K562 (cell line): Measurements from ENCODE around the gene FMNL3. TPM values are rescaled to one million over a fixed set of nuclear protein-coding genes. Genes with fewer than 3 reads are reported as not detected.

Experiments
- HSF4 ChIP-seq: fragments of 250-450 bp; sonication (Bioruptor Pico); IDR thresholded peaks from 2 replicates; pipeline ENCODE4 v2.1.2; 2022; ENCODE audit warnings: mild to moderate bottlenecking, moderate library complexity, borderline replicate concordance
- IRF2 ChIP-seq: sonication (generic); formaldehyde crosslinking; IDR thresholded peaks from 2 replicates; pipeline ENCODE4 v1.8.1; 2022; ENCODE audit warnings: mild to moderate bottlenecking, missing genetic modification reagents
- MTA1 ChIP-seq: fragments of 450-650 bp; IDR thresholded peaks from 2 replicates; pipeline ENCODE4 v1.6.1; 2017; ENCODE audit warnings: borderline replicate concordance
- SAFB2 ChIP-seq: fragments of 200-400 bp; formaldehyde crosslinking; IDR thresholded peaks from 2 replicates; pipeline ENCODE4 v1.6.1; 2018; ENCODE audit warnings: borderline replicate concordance, low read length, low read depth, moderate library complexity; ENCODE audit not compliant: severe bottlenecking
- ZBED1 ChIP-seq: IDR thresholded peaks from 2 replicates; pipeline ENCODE4 v1.6.1; 2014
- ZKSCAN1 ChIP-seq: fragments of 150-350 bp; IDR thresholded peaks from 2 replicates; pipeline ENCODE4 v1.6.1; 2016; ENCODE audit warnings: low read depth, low read length
- polyA plus RNA-seq, 8 experiments: library from polyadenylated mRNA; depleted of rRNA in 4 of 8; stranded (reverse) in 5 of 8; unstranded in 3 of 8; fragments of >200 nt; fragmentation: Nextera tagmentation in 2 of 8; fragmentation: Illumina TruSeq in 1 of 8; extraction: Ambion mirVana in 2 of 8; extraction: Trizol in 1 of 8; gene quantifications; 2 replicates each; pipeline versions ENCODE4 v1.2.1 to v1.2.3, GENCODE V29; 2011 to 2014; ENCODE audit warnings: inconsistent platforms in 1 of 8, missing spikeins in 1 of 8
- total RNA-seq, 7 experiments: library from RNA; depleted of rRNA in 6 of 7; stranded (reverse); fragments of >200 nt in 6 of 7; fragmentation: Illumina TruSeq in 2 of 7; extraction: Trizol in 2 of 7; gene quantifications; 2 replicates each; pipeline versions ENCODE4 v1.2.1 to v1.2.3, GENCODE V29; 2011 to 2021; ENCODE audit warnings: low replicate concordance in 1 of 7
- TF ChIP-seq, protein P1 (sequence below): fragments of 250-450 bp; sonication (Bioruptor Pico); IDR thresholded peaks from 2 replicates; pipeline ENCODE4 v1.4.0; 2020; ENCODE audit warnings: borderline replicate concordance
- TF ChIP-seq, protein P2 (sequence below): sonication (generic); formaldehyde crosslinking; IDR thresholded peaks from 2 replicates; pipeline ENCODE4 v1.8.1; 2023; ENCODE audit warnings: mild to moderate bottlenecking, missing genetic modification reagents, moderate library complexity
- TF ChIP-seq, protein P3 (sequence below), 3 experiments: fragments of 200-800 bp in 1 of 3; fragments of 250-450 bp in 1 of 3; fragments of 450-650 bp in 1 of 3; sonication (Bioruptor Pico) in 1 of 3; sonication (Bioruptor generic) in 1 of 3; formaldehyde crosslinking in 1 of 3; IDR thresholded peaks; 2 replicates each; pipeline versions ENCODE4 v1.6.1 to v1.8.0; 2016 to 2022; ENCODE audit warnings: mild to moderate bottlenecking in 2 of 3, missing genetic modification characterization in 2 of 3, missing compliant biosample characterization in 1 of 3, moderate library complexity in 1 of 3

FMNL3 gene
- total and polyA plus RNA-seq, 9 of the 15 experiments (the other 6 are each of a cell fraction or from before 2014, with no cell fraction given), result 0.49 to 14.4 (median 6.8) TPM

DNA sequence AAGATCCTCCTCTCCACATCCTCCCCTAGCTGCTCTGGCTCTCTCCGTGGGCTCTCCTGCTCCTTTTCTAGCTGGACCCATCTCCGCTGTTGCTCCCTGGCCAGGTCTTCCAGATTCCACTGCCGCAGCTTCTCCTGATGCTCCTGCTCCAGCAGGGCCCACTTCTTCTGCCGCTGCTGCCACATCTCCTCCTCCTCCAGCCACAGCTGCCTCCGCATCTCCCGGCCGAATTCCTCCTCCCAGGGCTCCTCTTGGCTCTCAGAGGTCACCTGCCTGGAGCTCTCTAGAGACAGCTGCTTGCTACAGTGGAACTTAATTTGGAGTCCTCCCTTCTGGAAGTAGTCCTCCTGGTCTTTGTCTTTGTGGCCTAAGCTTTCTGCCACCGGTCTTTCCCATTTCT, 107.2 kb downstream of the FMNL3 start (continued):
- TF ChIP-seq, protein P1, sequence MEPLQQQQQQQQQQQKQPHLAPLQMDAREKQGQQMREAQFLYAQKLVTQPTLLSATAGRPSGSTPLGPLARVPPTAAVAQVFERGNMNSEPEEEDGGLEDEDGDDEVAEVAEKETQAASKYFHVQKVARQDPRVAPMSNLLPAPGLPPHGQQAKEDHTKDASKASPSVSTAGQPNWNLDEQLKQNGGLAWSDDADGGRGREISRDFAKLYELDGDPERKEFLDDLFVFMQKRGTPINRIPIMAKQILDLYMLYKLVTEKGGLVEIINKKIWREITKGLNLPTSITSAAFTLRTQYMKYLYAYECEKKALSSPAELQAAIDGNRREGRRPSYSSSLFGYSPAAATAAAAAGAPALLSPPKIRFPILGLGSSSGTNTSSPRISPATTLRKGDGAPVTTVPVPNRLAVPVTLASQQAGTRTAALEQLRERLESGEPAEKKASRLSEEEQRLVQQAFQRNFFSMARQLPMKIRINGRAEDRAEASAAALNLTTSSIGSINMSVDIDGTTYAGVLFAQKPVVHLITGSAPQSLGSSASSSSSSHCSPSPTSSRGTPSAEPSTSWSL (CRISPR knock-in tag), result no peak
- TF ChIP-seq ZKSCAN1 (no peak), HSF4 (no peak), ZBED1 (no peak), SAFB2 (no peak), IRF2 (no peak), MTA1 (no peak)
- TF ChIP-seq, protein P2, sequence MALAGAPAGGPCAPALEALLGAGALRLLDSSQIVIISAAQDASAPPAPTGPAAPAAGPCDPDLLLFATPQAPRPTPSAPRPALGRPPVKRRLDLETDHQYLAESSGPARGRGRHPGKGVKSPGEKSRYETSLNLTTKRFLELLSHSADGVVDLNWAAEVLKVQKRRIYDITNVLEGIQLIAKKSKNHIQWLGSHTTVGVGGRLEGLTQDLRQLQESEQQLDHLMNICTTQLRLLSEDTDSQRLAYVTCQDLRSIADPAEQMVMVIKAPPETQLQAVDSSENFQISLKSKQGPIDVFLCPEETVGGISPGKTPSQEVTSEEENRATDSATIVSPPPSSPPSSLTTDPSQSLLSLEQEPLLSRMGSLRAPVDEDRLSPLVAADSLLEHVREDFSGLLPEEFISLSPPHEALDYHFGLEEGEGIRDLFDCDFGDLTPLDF (CRISPR knock-in tag), result no peak
- TF ChIP-seq, protein P3, sequence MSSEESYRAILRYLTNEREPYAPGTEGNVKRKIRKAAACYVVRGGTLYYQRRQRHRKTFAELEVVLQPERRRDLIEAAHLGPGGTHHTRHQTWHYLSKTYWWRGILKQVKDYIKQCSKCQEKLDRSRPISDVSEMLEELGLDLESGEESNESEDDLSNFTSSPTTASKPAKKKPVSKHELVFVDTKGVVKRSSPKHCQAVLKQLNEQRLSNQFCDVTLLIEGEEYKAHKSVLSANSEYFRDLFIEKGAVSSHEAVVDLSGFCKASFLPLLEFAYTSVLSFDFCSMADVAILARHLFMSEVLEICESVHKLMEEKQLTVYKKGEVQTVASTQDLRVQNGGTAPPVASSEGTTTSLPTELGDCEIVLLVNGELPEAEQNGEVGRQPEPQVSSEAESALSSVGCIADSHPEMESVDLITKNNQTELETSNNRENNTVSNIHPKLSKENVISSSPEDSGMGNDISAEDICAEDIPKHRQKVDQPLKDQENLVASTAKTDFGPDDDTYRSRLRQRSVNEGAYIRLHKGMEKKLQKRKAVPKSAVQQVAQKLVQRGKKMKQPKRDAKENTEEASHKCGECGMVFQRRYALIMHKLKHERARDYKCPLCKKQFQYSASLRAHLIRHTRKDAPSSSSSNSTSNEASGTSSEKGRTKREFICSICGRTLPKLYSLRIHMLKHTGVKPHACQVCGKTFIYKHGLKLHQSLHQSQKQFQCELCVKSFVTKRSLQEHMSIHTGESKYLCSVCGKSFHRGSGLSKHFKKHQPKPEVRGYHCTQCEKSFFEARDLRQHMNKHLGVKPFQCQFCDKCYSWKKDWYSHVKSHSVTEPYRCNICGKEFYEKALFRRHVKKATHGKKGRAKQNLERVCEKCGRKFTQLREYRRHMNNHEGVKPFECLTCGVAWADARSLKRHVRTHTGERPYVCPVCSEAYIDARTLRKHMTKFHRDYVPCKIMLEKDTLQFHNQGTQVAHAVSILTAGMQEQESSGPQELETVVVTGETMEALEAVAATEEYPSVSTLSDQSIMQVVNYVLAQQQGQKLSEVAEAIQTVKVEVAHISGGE (CRISPR knock-in tag; IDR thresholded peaks at IDR 0.05), result no peak
